Measurements from ENCODE around the gene HOXC12.

Gene HOXC12

DNA sequence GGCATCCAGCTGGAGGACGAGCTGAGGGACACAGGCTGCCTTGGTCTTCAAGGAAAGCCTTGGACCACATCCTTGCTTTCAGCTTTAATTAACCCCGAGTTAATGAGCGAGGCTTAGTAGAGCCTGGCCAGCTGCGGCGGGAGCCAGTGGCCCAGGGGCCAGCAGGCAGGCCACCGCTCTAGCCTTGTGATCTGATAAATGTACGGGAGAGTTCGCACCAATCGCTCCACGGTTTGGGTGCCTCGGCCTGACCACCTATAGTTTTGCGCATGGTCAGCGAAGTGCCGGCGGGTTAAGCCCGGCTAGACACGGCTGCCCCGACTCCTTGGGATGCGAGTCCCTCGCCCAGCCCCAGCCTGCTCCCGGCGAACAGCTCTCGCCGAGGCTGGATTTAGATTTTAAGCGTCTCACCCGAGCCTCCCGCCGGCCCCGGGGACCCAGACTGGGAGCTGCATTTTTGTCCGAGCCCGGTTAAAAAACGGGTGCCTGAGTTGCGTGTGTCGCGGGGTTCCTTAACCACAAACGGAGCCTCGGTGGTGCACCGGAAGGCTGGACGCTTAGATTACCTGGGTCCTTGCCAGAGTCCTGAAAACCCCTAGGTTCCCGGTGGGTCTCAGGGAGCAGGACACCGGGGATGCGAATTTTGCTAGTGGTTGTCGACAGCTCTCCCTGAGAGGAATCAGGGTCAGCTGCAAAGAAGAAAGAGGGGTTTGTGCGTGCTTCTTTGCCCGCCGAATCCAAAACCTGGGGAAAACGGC is 2.9 kb upstream of the HOXC12 start:
- TF ChIP-seq ESRRG (CRISPR knock-in tag; IDR thresholded peaks at IDR 0.05) (no peak), PPARA (CRISPR knock-in tag; IDR thresholded peaks at IDR 0.05; ENCODE audit: borderline replicate concordance) (no peak), ZFP30 (CRISPR knock-in tag; IDR thresholded peaks at IDR 0.05) (no peak), BACH2 (CRISPR knock-in tag; IDR thresholded peaks at IDR 0.05; ENCODE audit: borderline replicate concordance) (no peak), TCF4 (CRISPR knock-in tag; IDR thresholded peaks at IDR 0.05; ENCODE audit: borderline replicate concordance) (no peak)
- TF ChIP-seq, protein P1, sequence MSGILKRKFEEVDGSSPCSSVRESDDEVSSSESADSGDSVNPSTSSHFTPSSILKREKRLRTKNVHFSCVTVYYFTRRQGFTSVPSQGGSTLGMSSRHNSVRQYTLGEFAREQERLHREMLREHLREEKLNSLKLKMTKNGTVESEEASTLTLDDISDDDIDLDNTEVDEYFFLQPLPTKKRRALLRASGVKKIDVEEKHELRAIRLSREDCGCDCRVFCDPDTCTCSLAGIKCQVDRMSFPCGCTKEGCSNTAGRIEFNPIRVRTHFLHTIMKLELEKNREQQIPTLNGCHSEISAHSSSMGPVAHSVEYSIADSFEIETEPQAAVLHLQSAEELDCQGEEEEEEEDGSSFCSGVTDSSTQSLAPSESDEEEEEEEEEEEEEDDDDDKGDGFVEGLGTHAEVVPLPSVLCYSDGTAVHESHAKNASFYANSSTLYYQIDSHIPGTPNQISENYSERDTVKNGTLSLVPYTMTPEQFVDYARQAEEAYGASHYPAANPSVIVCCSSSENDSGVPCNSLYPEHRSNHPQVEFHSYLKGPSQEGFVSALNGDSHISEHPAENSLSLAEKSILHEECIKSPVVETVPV (CRISPR knock-in tag; IDR thresholded peaks at IDR 0.05), result no peak
- no peak; the same call in 1 of the 3 replicates for ATAC-seq

DNA sequence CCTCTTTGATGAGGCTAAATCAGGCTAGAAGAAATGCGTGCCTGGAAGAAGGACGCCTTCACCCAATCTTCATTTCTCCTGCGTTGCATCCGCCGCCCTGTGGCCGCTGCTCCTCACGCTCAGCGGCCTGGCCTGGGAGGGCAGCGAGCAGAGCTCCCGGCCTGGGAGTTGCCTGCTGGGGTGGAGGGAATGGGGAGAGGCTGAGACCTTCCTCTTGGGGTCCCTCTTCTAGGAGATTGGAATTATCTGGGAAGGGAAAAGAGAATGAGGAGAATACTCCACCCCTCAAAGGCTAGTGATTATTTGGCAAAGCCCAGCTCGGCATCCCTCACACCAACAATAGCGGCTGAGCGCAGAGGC is 2.4 kb upstream of the HOXC12 start:
- ATAC-seq, result peak; percentile 56
- TF ChIP-seq TCF4 (CRISPR knock-in tag; IDR thresholded peaks at IDR 0.05; ENCODE audit: borderline replicate concordance) (no peak), ZNF565 (CRISPR knock-in tag; conservative IDR thresholded peaks at IDR 0.05; ENCODE audit: low read depth) (no peak), BACH2 (CRISPR knock-in tag; IDR thresholded peaks at IDR 0.05; ENCODE audit: borderline replicate concordance) (no peak), SNAI2 (CRISPR knock-in tag; IDR thresholded peaks at IDR 0.05) (no peak), ZFP30 (CRISPR knock-in tag; IDR thresholded peaks at IDR 0.05) (no peak), ZFP3 (CRISPR knock-in tag; IDR thresholded peaks at IDR 0.05) (no peak), ISL1 (CRISPR knock-in tag; IDR thresholded peaks at IDR 0.05) (no peak)
- TF ChIP-seq, protein P2, sequence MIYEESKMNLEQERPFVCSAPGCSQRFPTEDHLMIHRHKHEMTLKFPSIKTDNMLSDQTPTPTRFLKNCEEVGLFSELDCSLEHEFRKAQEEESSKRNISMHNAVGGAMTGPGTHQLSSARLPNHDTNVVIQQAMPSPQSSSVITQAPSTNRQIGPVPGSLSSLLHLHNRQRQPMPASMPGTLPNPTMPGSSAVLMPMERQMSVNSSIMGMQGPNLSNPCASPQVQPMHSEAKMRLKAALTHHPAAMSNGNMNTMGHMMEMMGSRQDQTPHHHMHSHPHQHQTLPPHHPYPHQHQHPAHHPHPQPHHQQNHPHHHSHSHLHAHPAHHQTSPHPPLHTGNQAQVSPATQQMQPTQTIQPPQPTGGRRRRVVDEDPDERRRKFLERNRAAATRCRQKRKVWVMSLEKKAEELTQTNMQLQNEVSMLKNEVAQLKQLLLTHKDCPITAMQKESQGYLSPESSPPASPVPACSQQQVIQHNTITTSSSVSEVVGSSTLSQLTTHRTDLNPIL (CRISPR knock-in tag; IDR thresholded peaks at IDR 0.05; ENCODE audit: low read depth), result no peak
- TF ChIP-seq, protein P3, sequence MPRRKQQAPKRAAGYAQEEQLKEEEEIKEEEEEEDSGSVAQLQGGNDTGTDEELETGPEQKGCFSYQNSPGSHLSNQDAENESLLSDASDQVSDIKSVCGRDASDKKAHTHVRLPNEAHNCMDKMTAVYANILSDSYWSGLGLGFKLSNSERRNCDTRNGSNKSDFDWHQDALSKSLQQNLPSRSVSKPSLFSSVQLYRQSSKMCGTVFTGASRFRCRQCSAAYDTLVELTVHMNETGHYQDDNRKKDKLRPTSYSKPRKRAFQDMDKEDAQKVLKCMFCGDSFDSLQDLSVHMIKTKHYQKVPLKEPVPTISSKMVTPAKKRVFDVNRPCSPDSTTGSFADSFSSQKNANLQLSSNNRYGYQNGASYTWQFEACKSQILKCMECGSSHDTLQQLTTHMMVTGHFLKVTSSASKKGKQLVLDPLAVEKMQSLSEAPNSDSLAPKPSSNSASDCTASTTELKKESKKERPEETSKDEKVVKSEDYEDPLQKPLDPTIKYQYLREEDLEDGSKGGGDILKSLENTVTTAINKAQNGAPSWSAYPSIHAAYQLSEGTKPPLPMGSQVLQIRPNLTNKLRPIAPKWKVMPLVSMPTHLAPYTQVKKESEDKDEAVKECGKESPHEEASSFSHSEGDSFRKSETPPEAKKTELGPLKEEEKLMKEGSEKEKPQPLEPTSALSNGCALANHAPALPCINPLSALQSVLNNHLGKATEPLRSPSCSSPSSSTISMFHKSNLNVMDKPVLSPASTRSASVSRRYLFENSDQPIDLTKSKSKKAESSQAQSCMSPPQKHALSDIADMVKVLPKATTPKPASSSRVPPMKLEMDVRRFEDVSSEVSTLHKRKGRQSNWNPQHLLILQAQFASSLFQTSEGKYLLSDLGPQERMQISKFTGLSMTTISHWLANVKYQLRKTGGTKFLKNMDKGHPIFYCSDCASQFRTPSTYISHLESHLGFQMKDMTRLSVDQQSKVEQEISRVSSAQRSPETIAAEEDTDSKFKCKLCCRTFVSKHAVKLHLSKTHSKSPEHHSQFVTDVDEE (CRISPR knock-in tag; IDR thresholded peaks at IDR 0.05), result no peak

DNA sequence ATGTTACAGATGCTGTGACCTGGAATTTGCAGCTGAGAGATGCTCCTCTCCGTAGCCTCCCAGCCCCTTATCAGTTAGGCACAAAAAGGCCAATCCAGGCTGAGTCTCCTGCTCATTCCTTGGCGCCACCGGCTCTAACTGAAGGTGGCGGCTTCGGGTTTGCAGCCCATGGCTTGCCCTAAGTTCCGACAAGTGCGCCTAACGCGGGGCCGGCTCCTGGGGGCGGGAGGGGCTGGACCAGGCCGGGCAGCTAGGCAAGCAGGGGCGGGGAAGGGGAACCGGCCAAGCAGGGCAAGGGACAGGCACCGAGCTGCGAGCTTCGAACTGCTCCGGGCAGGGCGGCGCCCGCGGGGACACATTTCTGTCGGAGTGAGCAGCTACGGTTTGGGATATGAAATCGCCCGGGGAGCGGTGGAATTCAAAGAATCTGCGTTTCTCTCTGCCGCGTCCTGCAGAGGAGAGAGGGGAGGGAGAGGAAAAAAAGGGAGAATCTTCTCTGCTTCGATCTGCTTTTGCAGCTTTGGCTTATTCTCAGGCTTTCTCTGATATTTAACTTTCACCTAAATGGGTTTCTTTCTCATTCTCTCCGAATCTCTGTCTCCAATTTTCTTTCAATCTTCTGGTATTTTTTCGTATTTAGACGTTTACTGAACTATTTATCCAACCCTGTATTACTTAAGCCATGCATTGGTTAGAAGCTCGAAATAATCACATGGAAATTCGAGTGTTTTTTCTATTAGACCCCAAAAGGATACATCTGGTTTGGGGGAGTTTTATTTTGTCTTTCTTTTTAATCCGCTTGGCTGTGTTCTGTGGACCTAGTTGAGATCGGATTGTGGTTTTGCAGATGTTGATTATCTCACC is 1.6 kb upstream of the HOXC12 start:
- TF ChIP-seq PPARA (CRISPR knock-in tag; IDR thresholded peaks at IDR 0.05; ENCODE audit: borderline replicate concordance) (no peak), ESRRG (CRISPR knock-in tag; IDR thresholded peaks at IDR 0.05) (no peak), SNAI2 (CRISPR knock-in tag; IDR thresholded peaks at IDR 0.05) (no peak), ZC3H10 (CRISPR knock-in tag; IDR thresholded peaks at IDR 0.05) (no peak), ZFP30 (CRISPR knock-in tag; IDR thresholded peaks at IDR 0.05) (no peak)
- no peak; the same call in 2 of the 3 replicates for ATAC-seq

DNA sequence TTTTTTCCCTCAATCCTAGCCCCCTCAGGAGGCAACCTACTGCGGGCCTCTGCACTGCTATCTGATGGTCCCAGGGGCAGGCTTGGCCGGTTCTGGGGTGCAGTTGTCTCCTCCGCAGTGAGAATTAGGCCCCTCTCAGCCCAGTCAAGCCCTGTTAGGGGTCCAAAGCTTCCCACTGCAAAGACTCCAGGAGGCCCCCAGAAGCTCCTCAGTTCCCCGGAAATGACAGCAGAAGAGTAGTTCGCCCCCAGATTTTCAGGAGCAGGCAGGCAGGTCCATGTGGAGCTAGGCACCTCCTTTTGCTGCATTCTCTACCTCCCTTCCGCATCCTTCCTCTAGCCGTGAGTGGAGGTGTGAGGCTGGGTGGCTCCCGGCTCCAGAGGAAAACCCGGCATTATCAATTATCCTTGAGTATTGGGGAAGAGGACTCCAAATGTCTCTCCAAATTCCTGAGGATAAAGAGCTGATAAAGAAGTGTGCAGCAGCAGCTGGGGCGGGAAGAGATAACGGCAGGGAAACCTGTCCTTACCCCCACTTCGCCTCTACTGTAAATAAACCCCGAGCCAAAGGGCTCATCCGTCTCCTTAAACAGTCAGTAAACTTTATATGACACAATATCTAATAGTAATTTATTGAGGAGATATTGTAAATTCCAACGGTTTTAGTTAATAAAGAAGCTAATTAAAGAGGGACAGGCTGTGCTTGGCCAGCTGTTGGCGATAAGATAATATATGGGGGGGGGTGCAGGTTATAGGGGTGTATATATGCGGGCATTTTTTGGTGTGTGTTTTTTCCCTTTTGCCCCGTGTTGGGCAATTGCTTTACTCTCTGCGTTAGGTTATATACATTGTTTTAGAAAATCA is 641 bp upstream of the HOXC12 start:
- no peak for ATAC-seq
- TF ChIP-seq ISL1 (CRISPR knock-in tag; IDR thresholded peaks at IDR 0.05) (no peak), ZFP3 (CRISPR knock-in tag; IDR thresholded peaks at IDR 0.05) (no peak), TOX (CRISPR knock-in tag; IDR thresholded peaks at IDR 0.05; ENCODE audit: borderline replicate concordance) (no peak), ZFP30 (CRISPR knock-in tag; IDR thresholded peaks at IDR 0.05) (no peak), TCF4 (CRISPR knock-in tag; IDR thresholded peaks at IDR 0.05; ENCODE audit: borderline replicate concordance) (no peak), PPARA (CRISPR knock-in tag; IDR thresholded peaks at IDR 0.05; ENCODE audit: borderline replicate concordance) (no peak), SNAI2 (CRISPR knock-in tag; IDR thresholded peaks at IDR 0.05) (no peak), ZC3H10 (CRISPR knock-in tag; IDR thresholded peaks at IDR 0.05) (no peak), ZNF8 (CRISPR knock-in tag; IDR thresholded peaks at IDR 0.05) (no peak), CSDC2 (CRISPR knock-in tag; IDR thresholded peaks at IDR 0.05) (no peak), ESRRG (CRISPR knock-in tag; IDR thresholded peaks at IDR 0.05) (no peak), ARNTL (CRISPR knock-in tag; IDR thresholded peaks at IDR 0.05; ENCODE audit: borderline replicate concordance, low read depth) (no peak), GLIS3 (CRISPR knock-in tag; IDR thresholded peaks at IDR 0.05) (no peak)
- TF ChIP-seq, protein P4, sequence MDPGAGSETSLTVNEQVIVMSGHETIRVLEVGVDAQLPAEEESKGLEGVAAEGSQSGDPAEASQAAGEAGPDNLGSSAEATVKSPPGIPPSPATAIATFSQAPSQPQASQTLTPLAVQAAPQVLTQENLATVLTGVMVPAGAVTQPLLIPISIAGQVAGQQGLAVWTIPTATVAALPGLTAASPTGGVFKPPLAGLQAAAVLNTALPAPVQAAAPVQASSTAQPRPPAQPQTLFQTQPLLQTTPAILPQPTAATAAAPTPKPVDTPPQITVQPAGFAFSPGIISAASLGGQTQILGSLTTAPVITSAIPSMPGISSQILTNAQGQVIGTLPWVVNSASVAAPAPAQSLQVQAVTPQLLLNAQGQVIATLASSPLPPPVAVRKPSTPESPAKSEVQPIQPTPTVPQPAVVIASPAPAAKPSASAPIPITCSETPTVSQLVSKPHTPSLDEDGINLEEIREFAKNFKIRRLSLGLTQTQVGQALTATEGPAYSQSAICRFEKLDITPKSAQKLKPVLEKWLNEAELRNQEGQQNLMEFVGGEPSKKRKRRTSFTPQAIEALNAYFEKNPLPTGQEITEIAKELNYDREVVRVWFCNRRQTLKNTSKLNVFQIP (CRISPR knock-in tag; IDR thresholded peaks at IDR 0.05; ENCODE audit: borderline replicate concordance, low read depth), result no peak
- TF ChIP-seq, protein P5, sequence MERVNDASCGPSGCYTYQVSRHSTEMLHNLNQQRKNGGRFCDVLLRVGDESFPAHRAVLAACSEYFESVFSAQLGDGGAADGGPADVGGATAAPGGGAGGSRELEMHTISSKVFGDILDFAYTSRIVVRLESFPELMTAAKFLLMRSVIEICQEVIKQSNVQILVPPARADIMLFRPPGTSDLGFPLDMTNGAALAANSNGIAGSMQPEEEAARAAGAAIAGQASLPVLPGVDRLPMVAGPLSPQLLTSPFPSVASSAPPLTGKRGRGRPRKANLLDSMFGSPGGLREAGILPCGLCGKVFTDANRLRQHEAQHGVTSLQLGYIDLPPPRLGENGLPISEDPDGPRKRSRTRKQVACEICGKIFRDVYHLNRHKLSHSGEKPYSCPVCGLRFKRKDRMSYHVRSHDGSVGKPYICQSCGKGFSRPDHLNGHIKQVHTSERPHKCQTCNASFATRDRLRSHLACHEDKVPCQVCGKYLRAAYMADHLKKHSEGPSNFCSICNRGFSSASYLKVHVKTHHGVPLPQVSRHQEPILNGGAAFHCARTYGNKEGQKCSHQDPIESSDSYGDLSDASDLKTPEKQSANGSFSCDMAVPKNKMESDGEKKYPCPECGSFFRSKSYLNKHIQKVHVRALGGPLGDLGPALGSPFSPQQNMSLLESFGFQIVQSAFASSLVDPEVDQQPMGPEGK (CRISPR knock-in tag; IDR thresholded peaks at IDR 0.05; ENCODE audit: borderline replicate concordance), result no peak
- TF ChIP-seq, protein P1 (CRISPR knock-in tag; IDR thresholded peaks at IDR 0.05), result no peak
